HG03521 (cell line): Measurements from ENCODE around the gene CHRND.

Experiments
- ATAC-seq: cut with Tn5 transposase; IDR thresholded peaks from one replicate; pipeline ENCODE4 v1.9.1; 2021; ENCODE audit warnings: mild to moderate bottlenecking, moderate library complexity; ENCODE audit not compliant: unreplicated experiment

CHRND gene

GRCh38 chr2:232525791-232526371 lies at the start of gene CHRND:
TSS of gene CHRND (plus strand) at chr2:232526160. CDS start at chr2:232526216, 56 bp downstream.
- ATAC-seq = no peak

GRCh38 chr2:232476791-232477190 lies 49.2 kb upstream of the CHRND start:
- no peak for ATAC-seq

- no peak for ATAC-seq
Measured at GRCh38 chr2:232477751-232478510, 48.0 kb upstream of the CHRND start.

GRCh38 chr2:232478571-232479340 lies 47.2 kb upstream of the CHRND start:
- no peak for ATAC-seq

- ATAC-seq = no peak
Measured at GRCh38 chr2:232479341-232480200, 46.4 kb upstream of the CHRND start.

GRCh38 chr2:232480201-232481190 lies 45.5 kb upstream of the CHRND start:
- no peak for ATAC-seq

- no peak for ATAC-seq
Measured at GRCh38 chr2:232481322-232482140, 44.4 kb upstream of the CHRND start.

GRCh38 chr2:232482301-232483238 lies 43.4 kb upstream of the CHRND start:
- ATAC-seq = no peak

GRCh38 chr2:232483311-232483922 lies 42.5 kb upstream of the CHRND start:
- no peak for ATAC-seq

- ATAC-seq = no peak
Measured at GRCh38 chr2:232483923-232484627, 41.9 kb upstream of the CHRND start.

- ATAC-seq = no peak
Measured at GRCh38 chr2:232484628-232485347, 41.2 kb upstream of the CHRND start.

- no peak for ATAC-seq
Measured at GRCh38 chr2:232485348-232485756, 40.6 kb upstream of the CHRND start.

- no peak for ATAC-seq
Measured at GRCh38 chr2:232485757-232486557, 40.0 kb upstream of the CHRND start.

- ATAC-seq = no peak
Measured at GRCh38 chr2:232486558-232487384, 39.2 kb upstream of the CHRND start.
